ENCODE data around the gene MICALL1.
"Not testable (repeated sequence)": the region's sequence is repeated elsewhere in the genome, so short reads cannot be mapped to it uniquely, and the experiment has no call there.

Gene MICALL1

DNA sequence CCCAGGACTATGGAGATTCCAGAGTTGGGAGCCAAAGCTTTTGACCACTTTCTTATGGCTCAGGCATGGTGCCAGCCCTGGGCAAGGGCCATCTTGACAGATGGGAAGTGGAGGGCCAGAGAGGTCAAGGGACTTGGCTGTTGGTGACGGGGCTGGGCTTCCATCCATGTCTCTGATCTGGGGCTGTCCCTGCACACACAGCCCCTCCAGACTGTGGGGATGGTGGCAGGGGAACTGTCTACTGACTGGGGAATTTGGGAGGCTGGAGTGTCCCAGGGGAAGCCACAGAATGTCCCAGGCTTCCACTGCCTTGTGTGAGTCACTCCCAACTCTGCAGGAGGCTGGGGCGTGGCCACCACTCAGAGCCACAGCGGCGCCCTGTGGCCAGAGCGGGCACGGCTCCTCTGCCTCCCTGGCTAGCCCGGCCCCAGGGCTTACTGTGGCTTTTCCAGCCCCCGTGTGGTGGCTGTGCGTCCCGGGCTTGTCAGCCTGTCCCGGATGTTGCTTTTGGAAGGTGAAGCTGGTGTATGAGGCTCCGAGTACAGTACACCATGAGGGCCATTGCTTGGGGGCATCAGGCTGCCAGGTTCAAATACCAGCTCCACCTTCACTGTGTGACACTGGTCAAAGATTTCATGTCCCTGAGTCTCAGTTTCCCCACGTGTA, 27.7 kb downstream of the MICALL1 start:
- Histone ChIP-seq H3K4me3 (ENCODE audit: low read depth in 1 of 2, low read length in 2 of 2) (no peak overlapping the region), H3K27me3 (ENCODE audit: control insufficient read depth in 1 of 2, insufficient read depth in 2 of 2, low read length in 2 of 2) (no peaks in the 10 kb centered on the region), H3K9ac (ENCODE audit: low read length) (no peak overlapping the region), H3K4me1 (ENCODE audit: insufficient read depth, low read length) (peaks cover 51% of the 10 kb centered on the region), H3K27ac (ENCODE audit: low read depth, low read length) (peak overlapping the region; percentile 88), H3K36me3 (ENCODE audit: insufficient read depth, low read length) (peaks cover 71% of the 10 kb centered on the region), H3K9me3 (ENCODE audit: low read length) (no peaks in the 10 kb centered on the region)

GRCh38 chr22:37940698-37941376, 34.7 kb downstream of the MICALL1 start:
- no peak overlapping the region for H3K9ac ChIP-seq (ENCODE audit: low read length)
- H3K36me3 ChIP-seq (ENCODE audit: insufficient read depth, low read length) = peaks cover 76% of the 10 kb centered on the region
- no peaks in the 10 kb centered on the region for H3K9me3 ChIP-seq (ENCODE audit: low read length)
- H3K4me1 ChIP-seq (ENCODE audit: insufficient read depth, low read length) = no peaks in the 10 kb centered on the region
- no peak overlapping the region for H3K4me3 ChIP-seq (ENCODE audit: low read depth in 1 of 2, low read length in 2 of 2)
- H3K27ac ChIP-seq (ENCODE audit: low read depth, low read length) = no peak overlapping the region
- no peaks in the 10 kb centered on the region for H3K27me3 ChIP-seq (ENCODE audit: control insufficient read depth in 1 of 2, insufficient read depth in 2 of 2, low read length in 2 of 2)

DNA sequence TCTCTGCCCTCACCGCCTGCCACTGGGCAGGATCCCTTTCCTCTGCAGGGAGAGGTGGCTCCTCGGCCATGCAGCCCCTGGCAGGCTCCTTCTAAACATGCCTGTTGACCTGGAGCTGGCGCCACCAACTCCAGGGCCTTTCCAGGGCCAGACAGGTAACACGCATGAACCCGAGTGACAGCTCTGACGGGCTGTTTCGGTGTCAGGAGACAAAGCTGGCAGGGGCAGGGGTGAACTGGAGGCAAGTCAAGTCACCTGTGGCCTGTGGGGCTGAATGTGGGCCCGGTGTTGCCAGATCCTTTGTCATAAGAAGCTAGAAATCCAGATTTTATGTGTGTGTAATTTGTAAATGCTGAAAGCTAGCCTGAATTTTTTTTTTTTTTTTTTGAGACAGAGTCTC, 36.0 kb downstream of the MICALL1 start:
- Histone ChIP-seq H3K4me1 (ENCODE audit: insufficient read depth, low read length) (no peaks in the 10 kb centered on the region), H3K4me3 (ENCODE audit: low read depth in 1 of 2, low read length in 2 of 2) (no peak overlapping the region), H3K36me3 (ENCODE audit: insufficient read depth, low read length) (peaks cover 65% of the 10 kb centered on the region), H3K9ac (ENCODE audit: low read length) (no peak overlapping the region), H3K27me3 (ENCODE audit: control insufficient read depth in 1 of 2, insufficient read depth in 2 of 2, low read length in 2 of 2) (no peaks in the 10 kb centered on the region), H3K9me3 (ENCODE audit: low read length) (no peaks in the 10 kb centered on the region), H3K27ac (ENCODE audit: low read depth, low read length) (no peak overlapping the region)

GRCh38 chr22:37943136-37943824, 37.2 kb downstream of the MICALL1 start:
- H3K9ac ChIP-seq (ENCODE audit: low read length) = no peak overlapping the region
- H3K36me3 ChIP-seq (ENCODE audit: insufficient read depth, low read length) = peaks cover 55% of the 10 kb centered on the region
- H3K9me3 ChIP-seq (ENCODE audit: low read length) = no peaks in the 10 kb centered on the region
- no peaks in the 10 kb centered on the region for H3K4me1 ChIP-seq (ENCODE audit: insufficient read depth, low read length)
- H3K27ac ChIP-seq (ENCODE audit: low read depth, low read length) = no peak overlapping the region
- H3K27me3 ChIP-seq (ENCODE audit: control insufficient read depth in 1 of 2, insufficient read depth in 2 of 2, low read length in 2 of 2) = no peaks in the 10 kb centered on the region
- H3K4me3 ChIP-seq (ENCODE audit: low read depth in 1 of 2, low read length in 2 of 2) = no peak overlapping the region

GRCh38 chr22:37943825-37944198, 37.7 kb downstream of the MICALL1 start:
- Histone ChIP-seq H3K9me3 (ENCODE audit: low read length) (no peaks in the 10 kb centered on the region), H3K27me3 (ENCODE audit: control insufficient read depth in 1 of 2, insufficient read depth in 2 of 2, low read length in 2 of 2) (no peaks in the 10 kb centered on the region), H3K27ac (ENCODE audit: low read depth, low read length) (no peak overlapping the region), H3K36me3 (ENCODE audit: insufficient read depth, low read length) (peaks cover 53% of the 10 kb centered on the region), H3K4me1 (ENCODE audit: insufficient read depth, low read length) (no peaks in the 10 kb centered on the region), H3K4me3 (ENCODE audit: low read depth in 1 of 2, low read length in 2 of 2) (no peak overlapping the region), H3K9ac (ENCODE audit: low read length) (no peak overlapping the region)

GRCh38 chr22:37944423-37944822, 38.3 kb downstream of the MICALL1 start:
- peaks cover 47% of the 10 kb centered on the region for H3K36me3 ChIP-seq (ENCODE audit: insufficient read depth, low read length)
- not testable (repeated sequence) for H3K27ac ChIP-seq (ENCODE audit: low read depth, low read length); H3K27me3 ChIP-seq (ENCODE audit: control insufficient read depth in 1 of 2, insufficient read depth in 2 of 2, low read length in 2 of 2); H3K9me3 ChIP-seq (ENCODE audit: low read length); H3K9ac ChIP-seq (ENCODE audit: low read length); H3K4me3 ChIP-seq (ENCODE audit: low read depth in 1 of 2, low read length in 2 of 2); H3K4me1 ChIP-seq (ENCODE audit: insufficient read depth, low read length)

DNA sequence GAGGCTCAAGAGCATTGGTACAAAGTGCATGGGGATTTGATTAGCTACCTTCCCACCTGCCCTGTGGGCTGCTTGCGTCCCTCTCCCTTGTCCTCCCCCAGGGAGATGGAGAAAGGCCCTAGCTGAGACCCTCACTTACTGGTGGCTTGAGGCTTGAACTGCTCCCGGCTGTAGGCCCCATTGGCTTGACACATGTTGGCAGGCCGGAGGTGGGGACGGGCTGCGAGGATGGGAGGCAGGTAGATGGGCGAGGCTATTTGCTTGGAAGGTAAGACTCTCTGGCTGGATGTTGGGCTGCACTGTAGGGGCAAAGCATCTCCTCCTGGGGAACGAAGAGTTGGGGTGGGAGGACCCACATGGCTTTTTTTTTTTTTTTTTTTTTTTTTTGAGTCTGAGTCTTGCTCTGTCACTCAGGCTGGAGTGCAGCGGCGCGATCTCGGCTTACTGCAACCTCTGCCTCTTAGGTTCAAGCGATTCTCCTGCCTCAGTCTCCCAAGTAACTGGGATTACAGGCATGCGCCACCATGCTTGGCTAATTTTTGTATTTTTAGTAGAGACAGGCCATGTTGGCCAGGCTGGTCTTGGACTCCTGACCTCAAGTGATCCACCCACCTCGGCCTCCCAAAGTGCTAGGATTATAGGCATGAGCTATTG, 41.2 kb downstream of the MICALL1 start:
- H3K27ac ChIP-seq (ENCODE audit: low read depth, low read length); H3K27me3 ChIP-seq (ENCODE audit: control insufficient read depth in 1 of 2, insufficient read depth in 2 of 2, low read length in 2 of 2): not testable (repeated sequence)

GRCh38 chr22:37951305-37951704, 45.2 kb downstream of the MICALL1 start:
- H3K4me1 ChIP-seq (ENCODE audit: insufficient read depth, low read length) = peaks cover 15% of the 10 kb centered on the region
- no peaks in the 10 kb centered on the region for H3K27me3 ChIP-seq (ENCODE audit: control insufficient read depth in 1 of 2, insufficient read depth in 2 of 2, low read length in 2 of 2)
- H3K9me3 ChIP-seq (ENCODE audit: low read length) = no peaks in the 10 kb centered on the region
- H3K4me3 ChIP-seq (ENCODE audit: low read depth in 1 of 2, low read length in 2 of 2) = no peak overlapping the region
- no peak overlapping the region for H3K27ac ChIP-seq (ENCODE audit: low read depth, low read length)
- no peak overlapping the region for H3K9ac ChIP-seq (ENCODE audit: low read length)
- no peaks in the 10 kb centered on the region for H3K36me3 ChIP-seq (ENCODE audit: insufficient read depth, low read length)

More for the DNA sequence above, 41.2 kb downstream of the MICALL1 start:
- H3K36me3 ChIP-seq (ENCODE audit: insufficient read depth, low read length) = peaks cover 26% of the 10 kb centered on the region
- H3K4me3 ChIP-seq (ENCODE audit: low read depth in 1 of 2, low read length in 2 of 2); H3K4me1 ChIP-seq (ENCODE audit: insufficient read depth, low read length); H3K9me3 ChIP-seq (ENCODE audit: low read length); H3K9ac ChIP-seq (ENCODE audit: low read length): not testable (repeated sequence)

- not testable (repeated sequence) for H3K27me3 ChIP-seq (ENCODE audit: control insufficient read depth in 1 of 2, insufficient read depth in 2 of 2, low read length in 2 of 2); H3K9me3 ChIP-seq (ENCODE audit: low read length); H3K36me3 ChIP-seq (ENCODE audit: insufficient read depth, low read length)
- Histone ChIP-seq H3K4me1 (ENCODE audit: insufficient read depth, low read length) (peaks cover 15% of the 10 kb centered on the region), H3K27ac (ENCODE audit: low read depth, low read length) (peak overlapping the region; percentile 71), H3K4me3 (ENCODE audit: low read depth in 1 of 2, low read length in 2 of 2) (peak overlapping the region; percentile 96 to 98), H3K9ac (ENCODE audit: low read length) (peak overlapping the region; percentile 92)
These were observed 46.5 kb downstream of the MICALL1 start for GRCh38 chr22:37952629-37953028.

DNA sequence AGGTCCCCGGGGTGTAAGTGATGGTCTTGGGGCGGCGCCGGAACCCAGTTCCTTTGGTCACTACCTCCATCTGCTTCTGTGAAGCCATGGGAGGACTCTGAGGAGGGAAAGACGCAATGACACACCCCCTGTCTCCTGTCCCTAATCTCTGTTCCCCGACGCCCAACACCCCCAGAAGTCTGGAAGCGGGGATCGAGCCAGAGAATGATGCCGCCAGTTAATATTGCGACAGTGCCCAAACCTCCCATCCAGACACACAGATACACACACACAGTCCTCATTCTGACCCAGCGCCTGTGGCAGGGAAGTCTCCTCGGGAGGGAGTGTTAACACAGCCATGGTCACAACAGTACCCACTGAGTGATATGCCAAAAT, 47.0 kb downstream of the MICALL1 start:
- peaks cover 14% of the 10 kb centered on the region for H3K36me3 ChIP-seq (ENCODE audit: insufficient read depth, low read length)
- peak overlapping the region; percentile 71 for H3K27ac ChIP-seq (ENCODE audit: low read depth, low read length)
- H3K9me3 ChIP-seq (ENCODE audit: low read length) = no peaks in the 10 kb centered on the region
- peak overlapping the region; percentile 96 to 98 for H3K4me3 ChIP-seq (ENCODE audit: low read depth in 1 of 2, low read length in 2 of 2)
- peak overlapping the region; percentile 92 for H3K9ac ChIP-seq (ENCODE audit: low read length)
- no peaks in the 10 kb centered on the region for H3K27me3 ChIP-seq (ENCODE audit: control insufficient read depth in 1 of 2, insufficient read depth in 2 of 2, low read length in 2 of 2)
- H3K4me1 ChIP-seq (ENCODE audit: insufficient read depth, low read length) = peaks cover 15% of the 10 kb centered on the region

GRCh38 chr22:37953437-37954179, 47.5 kb downstream of the MICALL1 start, which contains the start of the genes C22orf23 and POLR2F:
Gene C22orf23 (minus strand): TSS chr22:37953601. CDS start chr22:37953149, 452 bp downstream.
Gene POLR2F (plus strand): TSS chr22:37953699. CDS start chr22:37953788, 89 bp downstream.
- Histone ChIP-seq H3K36me3 (ENCODE audit: insufficient read depth, low read length) (peaks cover 17% of the 10 kb centered on the region), H3K4me1 (ENCODE audit: insufficient read depth, low read length) (peaks cover 15% of the 10 kb centered on the region), H3K4me3 (ENCODE audit: low read depth in 1 of 2, low read length in 2 of 2) (peak within 1 kb of the TSS; percentile 96 to 98), H3K27me3 (ENCODE audit: control insufficient read depth in 1 of 2, insufficient read depth in 2 of 2, low read length in 2 of 2) (no peaks in the 10 kb centered on the region), H3K9ac (ENCODE audit: low read length) (peak within 1 kb of the TSS; percentile 92), H3K9me3 (ENCODE audit: low read length) (no peaks in the 10 kb centered on the region), H3K27ac (ENCODE audit: low read depth, low read length) (peak within 1 kb of the TSS; percentile 71)

All from muscle layer of colon (tissue), 2 donors.